SW 1271 (cell line): ENCODE data around the gene PNKD.
A peak's percentile ranks its signal among the peaks of the same experiment; 100 is the strongest.

Experiments
- DNase-seq, 2 experiments: peaks; one replicate each; lab custom pipeline; 2025; lab: John Stamatoyannopoulos, UW

Gene PNKD

DNA sequence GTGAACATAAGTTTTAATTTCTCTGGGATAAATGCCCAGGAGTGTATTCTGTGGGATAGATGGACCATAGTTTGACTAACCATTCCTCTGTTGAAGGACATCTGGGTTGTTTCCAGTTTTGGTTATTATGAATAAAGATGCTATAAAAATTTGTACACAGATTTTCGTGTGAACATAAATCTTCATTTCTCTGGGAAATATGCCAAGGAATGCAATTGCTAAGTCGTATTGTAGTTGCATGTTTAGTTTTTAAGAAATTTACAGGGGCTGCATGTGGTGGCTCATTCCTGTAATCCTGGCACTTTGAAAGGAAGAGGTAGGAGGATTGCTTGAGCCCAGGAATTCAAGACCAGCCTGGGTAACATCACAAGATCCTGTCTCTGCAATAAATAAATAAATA is 104.9 kb downstream of the PNKD start:
- no peak for DNase-seq

DNA sequence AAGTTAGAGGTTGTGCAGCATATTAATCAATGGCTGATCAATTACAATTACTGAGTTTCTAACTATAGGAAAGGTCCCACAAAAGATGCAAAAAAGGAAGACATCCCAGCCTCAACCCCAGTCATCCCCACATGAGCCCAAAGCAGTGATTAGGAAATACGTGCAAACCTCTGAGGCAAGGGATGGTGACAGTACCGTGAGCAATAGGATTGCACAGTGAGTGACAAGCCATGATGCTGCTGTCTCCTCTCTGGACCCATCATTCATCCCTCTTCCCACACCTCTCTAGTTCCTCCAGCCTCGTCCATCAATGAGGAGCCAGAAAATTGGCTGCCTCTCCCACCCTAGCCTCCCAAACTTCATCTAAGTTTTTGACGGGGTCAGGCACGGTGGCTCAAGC is 107.7 kb downstream of the PNKD start:
- no peak for DNase-seq

DNA sequence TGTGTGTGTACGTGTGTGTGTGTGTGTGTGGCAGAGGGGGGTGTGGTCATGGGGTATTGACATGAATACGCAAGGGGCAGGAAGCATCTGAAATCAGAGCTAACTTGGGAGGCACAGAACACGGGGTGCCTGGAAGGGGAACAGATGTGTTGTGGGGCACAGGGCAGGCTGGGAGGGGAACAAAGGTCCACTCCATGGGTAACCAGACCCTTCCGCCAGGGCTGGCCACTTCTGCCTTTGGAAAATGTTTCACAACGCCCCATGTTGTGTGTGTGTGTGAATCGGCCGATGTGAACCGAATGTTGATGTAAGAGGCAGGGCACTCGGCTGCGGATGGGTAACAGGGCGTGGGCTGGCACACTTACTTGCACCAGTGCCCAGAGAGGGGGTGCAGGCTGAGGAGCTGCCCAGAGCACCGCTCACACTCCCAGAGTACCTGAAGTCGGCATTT is 111.6 kb downstream of the PNKD start, which contains the start of gene SLC11A1:
TSS of gene SLC11A1 (plus strand) at position 358 of the 451 bp plus-strand sequence. CDS start 96 bp downstream, outside the sequence.
- no peak for DNase-seq

DNA sequence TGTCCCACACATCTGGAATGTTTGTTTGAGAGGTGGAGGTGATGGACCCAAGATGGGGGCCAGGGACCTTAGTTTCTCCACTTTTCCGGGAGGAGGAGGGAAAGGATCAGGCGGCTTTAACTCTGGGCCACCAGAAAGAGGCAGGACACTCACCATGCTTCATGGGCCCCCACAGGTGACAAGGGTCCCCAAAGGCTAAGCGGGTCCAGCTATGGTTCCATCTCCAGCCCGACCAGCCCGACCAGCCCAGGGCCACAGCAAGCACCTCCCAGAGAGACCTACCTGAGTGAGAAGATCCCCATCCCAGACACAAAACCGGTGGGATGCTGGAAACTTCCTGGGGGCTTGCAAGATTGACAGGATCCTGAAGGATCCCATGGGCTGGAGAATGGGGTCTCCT is 112.5 kb downstream of the PNKD start:
- DNase-seq: no peak

DNA sequence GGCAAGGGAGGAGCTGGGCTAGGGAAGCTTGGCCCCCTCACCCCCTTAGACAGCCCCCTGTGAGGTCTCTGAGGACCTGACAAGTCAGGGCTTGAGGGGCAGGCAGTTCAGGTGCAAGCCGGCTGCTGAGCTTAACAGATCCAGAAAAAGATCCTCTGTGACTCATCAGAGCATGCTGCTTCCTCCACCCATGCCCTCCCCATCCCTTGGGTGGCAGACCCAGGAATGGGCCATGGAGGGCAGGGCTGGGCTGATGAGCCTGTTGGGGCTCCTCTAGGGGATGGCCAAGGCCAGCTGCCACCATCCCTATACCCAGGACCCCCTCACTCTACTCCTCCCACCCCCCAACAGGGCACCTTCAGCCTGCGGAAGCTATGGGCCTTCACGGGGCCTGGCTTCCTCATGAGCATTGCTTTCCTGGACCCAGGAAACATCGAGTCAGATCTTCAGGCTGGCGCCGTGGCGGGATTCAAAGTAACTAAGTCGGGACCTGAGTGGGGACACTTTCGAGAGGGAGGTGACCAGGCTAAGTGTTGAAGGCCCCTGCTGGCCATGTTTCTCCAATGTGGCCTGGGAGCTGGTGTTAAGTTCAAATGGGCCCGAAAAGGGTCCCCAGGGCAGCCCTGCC is 113.7 kb downstream of the PNKD start:
- no peak for DNase-seq

DNA sequence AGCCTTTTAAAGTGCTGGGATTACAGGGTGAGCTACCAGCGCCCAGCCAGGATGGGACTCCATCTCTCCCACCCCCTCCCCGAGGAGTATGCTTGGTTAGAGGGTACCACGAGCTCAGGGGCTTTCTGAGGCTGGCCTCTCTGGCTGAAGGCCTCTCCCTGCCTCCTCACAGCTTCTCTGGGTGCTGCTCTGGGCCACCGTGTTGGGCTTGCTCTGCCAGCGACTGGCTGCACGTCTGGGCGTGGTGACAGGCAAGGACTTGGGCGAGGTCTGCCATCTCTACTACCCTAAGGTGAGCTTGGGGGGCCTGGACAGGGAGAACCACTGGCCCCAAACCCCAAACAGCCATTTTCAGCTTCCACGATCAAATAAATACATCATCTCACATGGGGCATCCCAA is 114.7 kb downstream of the PNKD start:
- DNase-seq: no peak

DNA sequence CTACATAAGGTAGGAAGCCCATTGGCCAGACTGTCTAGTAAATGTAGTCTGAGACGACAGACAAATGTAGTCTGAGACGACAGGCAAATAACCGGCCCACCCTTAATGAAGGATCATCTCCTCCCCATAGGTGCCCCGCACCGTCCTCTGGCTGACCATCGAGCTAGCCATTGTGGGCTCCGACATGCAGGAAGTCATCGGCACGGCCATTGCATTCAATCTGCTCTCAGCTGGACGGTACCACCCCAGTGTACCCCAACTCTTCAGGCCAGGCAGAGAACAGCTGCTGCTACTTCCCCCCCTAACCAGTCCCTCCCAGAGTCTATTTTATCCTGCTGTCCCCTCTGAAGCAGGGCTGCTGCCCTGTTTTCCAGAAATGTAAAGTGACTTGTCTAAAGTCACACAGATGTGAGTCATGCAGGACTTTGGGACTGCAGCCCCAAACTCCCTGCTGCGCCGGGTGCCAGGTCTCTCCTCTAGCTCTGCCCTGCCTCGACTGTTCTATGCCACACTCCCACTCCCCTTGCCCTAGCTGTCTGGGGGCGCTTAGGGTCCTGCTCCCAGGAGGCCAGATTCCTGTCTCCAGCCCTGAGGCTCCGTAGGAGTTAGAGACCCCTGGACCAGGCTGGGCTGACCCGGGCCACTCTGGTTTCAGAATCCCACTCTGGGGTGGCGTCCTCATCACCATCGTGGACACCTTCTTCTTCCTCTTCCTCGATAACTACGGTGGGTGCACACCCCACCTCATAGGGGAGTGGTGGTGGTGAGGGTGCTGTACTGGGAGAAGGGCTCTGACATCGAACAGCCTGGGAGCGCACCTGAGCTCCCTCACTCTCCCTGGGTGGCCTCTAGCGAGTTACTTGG is 116.4 kb downstream of the PNKD start:
- DNase-seq: no peak

DNA sequence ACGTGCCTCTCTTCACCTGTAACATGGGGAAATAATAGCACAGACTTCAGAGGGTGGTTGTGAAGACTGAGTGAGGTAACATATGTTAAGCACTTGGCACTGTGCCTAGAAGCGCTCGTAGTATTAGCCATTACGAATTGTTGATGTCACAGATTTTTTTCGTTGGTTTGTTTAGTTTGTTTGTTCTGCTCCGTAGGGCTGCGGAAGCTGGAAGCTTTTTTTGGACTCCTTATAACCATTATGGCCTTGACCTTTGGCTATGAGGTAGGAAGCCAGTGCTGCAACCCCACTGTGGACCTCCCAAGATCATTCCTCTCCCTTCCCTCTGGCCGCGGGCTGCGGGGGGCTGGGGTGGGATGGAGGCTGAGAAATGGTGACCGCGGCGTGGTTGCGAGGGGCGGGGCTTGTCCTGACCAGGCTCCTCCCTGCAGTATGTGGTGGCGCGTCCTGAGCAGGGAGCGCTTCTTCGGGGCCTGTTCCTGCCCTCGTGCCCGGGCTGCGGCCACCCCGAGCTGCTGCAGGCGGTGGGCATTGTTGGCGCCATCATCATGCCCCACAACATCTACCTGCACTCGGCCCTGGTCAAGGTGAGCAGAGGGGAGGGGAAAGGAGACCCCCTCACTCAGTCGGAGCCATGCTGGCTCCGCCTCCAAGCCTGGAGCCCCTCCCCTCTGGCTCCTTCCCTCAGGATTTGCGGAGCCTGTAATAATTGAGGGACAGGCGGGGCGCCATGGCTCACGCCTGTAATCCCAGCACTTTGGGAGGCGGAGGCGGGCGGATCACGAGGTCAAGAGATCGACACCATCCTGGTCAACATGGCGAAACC is 117.3 kb downstream of the PNKD start:
- DNase-seq: no peak

DNA sequence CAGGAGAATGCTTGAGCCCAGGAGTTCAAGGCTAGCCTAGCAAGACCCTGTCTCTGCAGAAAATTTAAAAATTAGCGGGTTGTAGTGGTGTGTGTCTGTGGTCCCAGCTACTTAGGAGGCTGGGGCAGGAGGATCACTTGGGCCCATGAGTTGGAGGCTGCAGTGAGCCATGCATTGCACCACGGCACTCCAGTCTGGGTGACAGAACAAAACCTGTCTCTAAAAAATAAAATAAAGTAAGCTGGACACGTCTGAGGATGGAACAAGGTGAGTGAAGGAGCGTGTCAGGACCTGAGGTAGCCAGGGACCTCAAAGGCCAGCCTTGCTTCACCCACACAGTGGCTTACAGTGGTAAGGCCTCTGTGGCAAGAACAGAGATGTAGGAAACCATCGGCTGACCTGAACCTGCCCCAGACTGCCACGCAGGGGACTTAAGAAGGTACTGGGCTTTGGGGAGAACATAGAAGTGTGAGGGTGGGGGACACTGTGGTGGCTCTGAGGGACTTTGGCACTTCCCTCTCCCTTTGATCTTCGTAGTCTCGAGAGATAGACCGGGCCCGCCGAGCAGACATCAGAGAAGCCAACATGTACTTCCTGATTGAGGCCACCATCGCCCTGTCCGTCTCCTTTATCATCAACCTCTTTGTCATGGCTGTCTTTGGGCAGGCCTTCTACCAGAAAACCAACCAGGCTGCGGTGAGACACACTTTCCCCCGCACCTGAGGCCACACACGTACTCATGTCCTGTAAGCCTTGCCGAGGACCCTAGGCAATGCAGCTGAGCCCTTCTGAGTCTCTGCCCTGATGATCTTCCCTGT is 119.2 kb downstream of the PNKD start:
- DNase-seq: no peak

DNA sequence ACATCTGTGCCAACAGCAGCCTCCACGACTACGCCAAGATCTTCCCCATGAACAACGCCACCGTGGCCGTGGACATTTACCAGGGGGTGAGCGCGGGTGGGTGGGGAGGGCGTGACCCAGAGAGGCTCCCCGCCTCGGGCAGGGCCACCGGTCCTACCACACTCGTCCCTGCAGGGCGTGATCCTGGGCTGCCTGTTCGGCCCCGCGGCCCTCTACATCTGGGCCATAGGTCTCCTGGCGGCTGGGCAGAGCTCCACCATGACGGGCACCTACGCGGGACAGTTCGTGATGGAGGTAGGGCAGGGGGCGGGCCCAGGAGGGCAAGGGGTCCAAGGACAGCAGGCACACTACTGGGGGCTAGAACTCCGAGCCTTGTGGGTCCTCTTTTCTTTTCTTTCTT is 120.9 kb downstream of the PNKD start:
- no peak for DNase-seq

DNA sequence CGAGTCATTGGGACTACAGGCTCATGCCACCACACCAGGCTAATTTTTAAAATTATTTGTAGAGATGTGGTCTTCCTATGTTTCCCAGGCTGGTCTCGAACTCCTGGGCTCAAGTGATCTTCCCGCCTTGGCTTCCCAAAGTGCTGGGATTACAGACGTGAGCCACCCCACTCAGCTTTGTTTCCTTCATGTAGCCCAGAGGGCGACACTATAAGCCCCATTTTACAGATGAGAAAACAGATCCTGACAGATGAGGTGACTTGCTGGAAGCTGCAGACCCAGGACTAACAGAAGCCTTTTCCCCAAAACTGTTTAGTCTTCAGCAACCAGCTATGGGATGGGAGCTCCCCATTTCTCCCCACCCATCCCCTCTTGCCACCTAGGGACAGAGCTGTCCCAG is 122.1 kb downstream of the PNKD start:
- no peak for DNase-seq

DNA sequence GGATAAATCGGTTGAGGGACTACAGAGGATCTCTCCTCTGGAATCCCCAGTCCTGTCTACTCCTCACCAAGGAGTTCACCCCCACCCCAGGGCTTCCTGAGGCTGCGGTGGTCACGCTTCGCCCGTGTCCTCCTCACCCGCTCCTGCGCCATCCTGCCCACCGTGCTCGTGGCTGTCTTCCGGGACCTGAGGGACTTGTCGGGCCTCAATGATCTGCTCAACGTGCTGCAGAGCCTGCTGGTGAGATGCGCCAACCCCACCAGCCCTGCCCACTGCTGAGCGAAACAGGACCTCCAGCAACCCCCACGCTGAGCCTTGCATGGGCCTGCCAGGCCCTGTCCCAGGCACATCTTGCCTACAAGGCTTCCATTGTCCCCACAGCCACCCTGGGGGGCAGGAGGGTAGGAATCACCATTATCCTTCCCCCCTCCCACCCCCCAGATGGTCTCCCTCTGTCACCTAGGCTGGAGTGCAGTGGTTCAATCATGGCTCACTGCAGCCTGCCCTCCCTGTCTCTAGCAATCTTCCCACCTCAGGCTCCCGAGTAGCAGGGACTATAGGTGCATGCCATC is 122.7 kb downstream of the PNKD start:
- DNase-seq: no peak

DNA sequence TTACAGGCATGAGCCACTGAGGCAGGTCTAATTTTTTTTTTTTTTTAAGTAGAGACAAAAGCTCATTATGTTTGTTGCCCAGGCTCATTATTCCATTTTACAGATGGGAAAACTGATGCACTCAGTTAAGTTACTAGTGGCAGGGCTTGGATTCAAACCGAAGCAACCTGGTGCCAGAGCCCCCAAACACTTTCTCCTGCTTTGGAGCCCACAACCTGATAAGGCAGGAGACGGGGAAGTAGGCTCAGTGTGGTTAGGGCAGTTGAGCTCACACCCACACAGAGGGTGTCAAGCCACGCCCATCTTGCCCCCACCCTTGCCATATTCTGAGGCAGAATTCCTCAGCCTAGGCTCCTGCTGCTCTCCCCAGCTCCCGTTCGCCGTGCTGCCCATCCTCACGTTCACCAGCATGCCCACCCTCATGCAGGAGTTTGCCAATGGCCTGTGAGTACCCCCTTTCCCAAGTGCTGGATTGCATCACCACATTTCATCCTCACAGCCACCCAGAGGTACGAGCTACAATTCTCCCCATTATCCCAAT is 123.5 kb downstream of the PNKD start:
- DNase-seq: no peak

DNA sequence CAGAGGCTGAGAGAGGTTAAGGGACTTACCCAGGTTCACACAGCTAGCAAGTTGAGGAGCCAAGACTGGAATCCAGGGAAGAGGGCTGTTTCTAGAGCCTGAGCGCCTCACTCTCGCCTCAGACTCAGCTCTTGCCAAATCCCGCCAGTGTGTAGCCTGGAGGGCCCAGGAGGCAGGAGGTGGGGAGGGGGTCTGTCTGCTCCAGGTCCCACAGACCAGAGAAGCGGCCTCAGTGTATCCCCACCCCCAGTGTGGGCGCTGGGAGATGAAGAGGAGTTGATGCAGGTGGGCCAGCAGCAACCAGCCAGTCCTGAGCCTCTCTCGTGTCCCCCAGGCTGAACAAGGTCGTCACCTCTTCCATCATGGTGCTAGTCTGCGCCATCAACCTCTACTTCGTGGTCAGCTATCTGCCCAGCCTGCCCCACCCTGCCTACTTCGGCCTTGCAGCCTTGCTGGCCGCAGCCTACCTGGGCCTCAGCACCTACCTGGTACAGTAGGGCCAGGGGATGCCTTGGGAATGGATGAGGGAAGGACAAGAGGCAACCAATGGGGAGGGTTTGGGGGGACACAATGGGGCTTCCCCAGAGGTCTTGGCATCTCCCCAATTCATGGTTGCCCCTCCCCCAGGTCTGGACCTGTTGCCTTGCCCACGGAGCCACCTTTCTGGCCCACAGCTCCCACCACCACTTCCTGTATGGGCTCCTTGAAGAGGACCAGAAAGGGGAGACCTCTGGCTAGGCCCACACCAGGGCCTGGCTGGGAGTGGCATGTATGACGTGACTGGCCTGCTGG is 124.2 kb downstream of the PNKD start:
- no peak for DNase-seq

DNA sequence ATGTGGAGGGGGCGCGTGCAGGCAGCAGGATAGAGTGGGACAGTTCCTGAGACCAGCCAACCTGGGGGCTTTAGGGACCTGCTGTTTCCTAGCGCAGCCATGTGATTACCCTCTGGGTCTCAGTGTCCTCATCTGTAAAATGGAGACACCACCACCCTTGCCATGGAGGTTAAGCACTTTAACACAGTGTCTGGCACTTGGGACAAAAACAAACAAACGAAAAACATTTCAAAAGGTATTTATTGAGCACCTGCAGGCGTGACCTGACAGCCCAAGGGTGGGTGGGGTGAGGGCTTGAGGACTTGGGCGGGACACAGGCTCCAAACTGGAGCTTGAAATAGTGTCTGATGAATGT is 124.7 kb downstream of the PNKD start:
- no peak for DNase-seq

DNA sequence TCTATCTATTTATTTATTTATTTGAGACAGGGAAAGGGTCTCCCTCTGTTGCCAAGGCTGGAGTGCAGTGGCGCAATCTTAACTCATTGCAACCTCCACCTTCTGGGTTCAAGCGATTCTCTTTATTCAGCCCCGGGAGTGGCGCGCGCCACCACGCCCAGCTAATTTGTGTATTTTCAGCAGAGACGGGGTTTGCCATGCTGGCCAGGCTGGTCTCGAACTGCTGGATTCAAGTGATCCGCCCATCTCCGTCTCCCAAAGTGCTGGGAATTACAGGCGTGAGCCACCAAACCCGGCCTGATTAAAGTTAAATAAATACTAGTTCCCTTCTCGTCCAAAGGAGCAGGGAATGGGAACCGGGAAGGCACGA is 125.1 kb downstream of the PNKD start:
- no peak for DNase-seq

DNA sequence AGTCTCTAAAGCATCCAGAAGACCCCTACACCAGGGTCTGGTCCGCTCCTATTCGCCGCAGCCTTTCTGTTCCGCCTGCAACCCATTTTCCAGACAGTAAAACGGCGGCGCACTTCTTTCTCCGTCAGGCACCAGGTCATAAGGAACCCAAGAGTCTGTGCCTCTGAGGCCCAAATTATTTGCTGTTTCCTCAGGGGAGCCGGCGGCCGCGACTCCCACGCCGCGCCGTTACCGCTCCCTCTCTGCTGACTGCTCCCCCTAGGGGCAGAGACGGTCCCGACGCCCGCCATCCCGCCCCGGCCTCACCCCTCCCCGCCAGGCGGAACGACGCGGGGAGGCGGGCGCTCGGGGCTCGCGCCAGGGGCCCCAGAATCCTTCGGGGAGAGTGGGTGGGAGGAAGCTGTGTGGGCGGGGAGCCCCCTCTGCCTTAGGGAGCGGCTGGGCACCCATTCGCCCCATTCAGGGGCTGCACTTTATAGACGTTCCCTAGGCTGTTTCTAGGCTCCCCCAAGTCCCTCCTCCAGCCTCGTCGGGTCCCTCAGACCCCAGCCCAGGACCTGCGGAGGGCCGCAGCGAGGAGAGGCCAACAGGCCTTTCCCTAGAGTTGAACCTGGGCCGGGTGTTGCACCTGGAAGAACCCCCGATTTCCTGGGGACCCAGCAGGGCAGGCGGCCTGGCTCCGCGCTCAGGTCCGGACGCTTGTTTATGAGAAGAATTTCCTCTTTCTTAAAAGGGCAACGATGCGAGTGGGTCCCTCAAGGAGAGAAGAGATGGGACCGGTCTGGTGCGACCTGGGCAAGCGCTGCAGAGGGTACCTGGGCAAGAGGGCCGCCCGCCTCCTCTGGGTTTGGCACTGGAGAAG is 125.7 kb downstream of the PNKD start:
- DNase-seq: peak; percentile 85 to 95
